ENCODE measurements around the gene ACOT12. TPM values are rescaled to one million over a fixed set of nuclear protein-coding genes. Genes with fewer than 3 reads are reported as not detected.

ACOT12 gene
- total RNA-seq, 1 experiment from 2014 or later, result not detected

DNA sequence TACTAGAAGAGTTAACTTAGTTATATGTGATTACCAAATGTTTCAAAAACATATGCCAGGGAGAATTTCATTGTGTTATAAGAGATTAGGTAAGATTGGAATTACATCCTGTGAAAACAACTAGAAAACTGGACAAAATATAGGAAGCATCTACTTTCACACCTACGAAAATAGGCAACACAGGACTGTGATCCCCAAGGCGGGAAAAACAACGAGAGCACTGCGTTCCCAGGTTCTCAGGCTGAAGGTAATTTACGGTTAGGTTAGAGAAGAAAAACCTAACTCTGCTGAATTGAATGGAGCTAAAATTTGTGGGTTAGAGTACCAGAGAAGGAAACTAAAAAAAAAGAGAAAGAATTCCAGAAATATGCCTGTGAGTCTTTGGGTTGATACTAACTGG, 28.4 kb downstream of the ACOT12 start:
- H3K4ac ChIP-seq (ENCODE audit: low read depth, low read length), result no peak overlapping the region
- Mint-ChIP-seq H3K36me3 (ENCODE audit: insufficient read depth in 1 of 3, low read depth in 3 of 3) (no peaks in the 10 kb centered on the region), H3K4me3 (no peak overlapping the region), H3K27me3 (ENCODE audit: low read depth) (no peaks in the 10 kb centered on the region), H3K4me1 (no peaks in the 10 kb centered on the region), H3K27ac (no peak overlapping the region), H3K9me3 (no peaks in the 10 kb centered on the region)
- H2BK15ac ChIP-seq (ENCODE audit: low read depth, low read length), result no peak overlapping the region
- no peak overlapping the region for H3K18ac ChIP-seq (ENCODE audit: insufficient read length, low read depth, low read length)
- no peak overlapping the region for H2BK12ac ChIP-seq (ENCODE audit: insufficient read length, low read depth, low read length)
- H3K4me2 ChIP-seq (ENCODE audit: insufficient read depth, insufficient read length, low read length), result no peak overlapping the region
- no peak overlapping the region for H3K14ac ChIP-seq (ENCODE audit: insufficient read depth, low read length)
- H3K23me2 ChIP-seq (ENCODE audit: insufficient read length, low read depth, low read length, poor library complexity, severe bottlenecking), result no peaks in the 10 kb centered on the region
- no peaks in the 10 kb centered on the region for H3K9me3 ChIP-seq (ENCODE audit: control insufficient read depth, low read depth, low read length)
- H3K56ac ChIP-seq (ENCODE audit: insufficient read length, low read depth, low read length), result no peak overlapping the region
- TF ChIP-seq, protein P1, sequence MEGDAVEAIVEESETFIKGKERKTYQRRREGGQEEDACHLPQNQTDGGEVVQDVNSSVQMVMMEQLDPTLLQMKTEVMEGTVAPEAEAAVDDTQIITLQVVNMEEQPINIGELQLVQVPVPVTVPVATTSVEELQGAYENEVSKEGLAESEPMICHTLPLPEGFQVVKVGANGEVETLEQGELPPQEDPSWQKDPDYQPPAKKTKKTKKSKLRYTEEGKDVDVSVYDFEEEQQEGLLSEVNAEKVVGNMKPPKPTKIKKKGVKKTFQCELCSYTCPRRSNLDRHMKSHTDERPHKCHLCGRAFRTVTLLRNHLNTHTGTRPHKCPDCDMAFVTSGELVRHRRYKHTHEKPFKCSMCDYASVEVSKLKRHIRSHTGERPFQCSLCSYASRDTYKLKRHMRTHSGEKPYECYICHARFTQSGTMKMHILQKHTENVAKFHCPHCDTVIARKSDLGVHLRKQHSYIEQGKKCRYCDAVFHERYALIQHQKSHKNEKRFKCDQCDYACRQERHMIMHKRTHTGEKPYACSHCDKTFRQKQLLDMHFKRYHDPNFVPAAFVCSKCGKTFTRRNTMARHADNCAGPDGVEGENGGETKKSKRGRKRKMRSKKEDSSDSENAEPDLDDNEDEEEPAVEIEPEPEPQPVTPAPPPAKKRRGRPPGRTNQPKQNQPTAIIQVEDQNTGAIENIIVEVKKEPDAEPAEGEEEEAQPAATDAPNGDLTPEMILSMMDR (conservative IDR thresholded peaks at IDR 0.05), result no peak
- H2BK20ac ChIP-seq (ENCODE audit: low read depth, low read length, poor library complexity, severe bottlenecking), result no peak overlapping the region
- no peak overlapping the region for H2AK5ac ChIP-seq (ENCODE audit: insufficient read length, low read length)
- no peak overlapping the region for H4K5ac ChIP-seq (ENCODE audit: insufficient read length, low read depth, low read length)
- no peaks in the 10 kb centered on the region for H4K20me1 ChIP-seq (ENCODE audit: control insufficient read depth, insufficient read depth, insufficient read length)
- no peak overlapping the region for H3T11ph ChIP-seq (ENCODE audit: low read length)
- no CpG with 5 or more reads among the region's 5 CpGs for WGBS (ENCODE audit: extremely low coverage, insufficient read length, low lambda C conversion rate)
- no peak overlapping the region for H4K8ac ChIP-seq (replicated peaks; ENCODE audit: insufficient read length, low read depth, low read length)
- H3K79me2 ChIP-seq (ENCODE audit: insufficient read depth, low read length), result no peaks in the 10 kb centered on the region
- no peak overlapping the region for H4K91ac ChIP-seq (ENCODE audit: insufficient read length, low read depth, low read length)
- H2BK120ac ChIP-seq (ENCODE audit: low read depth, low read length, poor library complexity, severe bottlenecking), result no peak overlapping the region
- no peak overlapping the region for H2AFZ ChIP-seq (ENCODE audit: low read length)
- H3K23ac ChIP-seq (ENCODE audit: insufficient read length, low read depth, low read length), result no peak overlapping the region
- no peak for DNase-seq
- H3K9ac ChIP-seq (ENCODE audit: extremely low read depth, insufficient read length, low read length), result no peak overlapping the region
- no peak overlapping the region for H3K27ac ChIP-seq (ENCODE audit: insufficient read length, low read depth, low read length)
- H3K79me1 ChIP-seq (ENCODE audit: insufficient read depth, low read depth, low read length, poor library complexity, severe bottlenecking), result no peaks in the 10 kb centered on the region
- H3K27me3 ChIP-seq (ENCODE audit: insufficient read depth, low read length), result no peaks in the 10 kb centered on the region
- H2BK5ac ChIP-seq (ENCODE audit: insufficient read length, low read length), result no peak overlapping the region
- no peaks in the 10 kb centered on the region for H3K4me1 ChIP-seq (ENCODE audit: insufficient read depth, low read length)

Data from H9 (cell line).